ENCODE measurements around the gene NISCH. TPM values are rescaled to one million over a fixed set of nuclear protein-coding genes. Genes with fewer than 3 reads are reported as not detected.

The NISCH gene
- total and polyA plus RNA-seq, 2 donors (not counting 3 experiments of a cell fraction or from before 2014, with no cell fraction given) = 156 to 178 TPM

GRCh38 chr3:52436500-52437149 is 18.8 kb upstream of the NISCH start:
- Histone ChIP-seq H3K79me2 (ENCODE audit: control insufficient read depth, insufficient read depth, low read length) (no peaks in the 10 kb centered on the region), H2AFZ (ENCODE audit: low read depth, low read length) (no peak overlapping the region), H4K20me1 (replicated peaks; ENCODE audit: control insufficient read depth, extremely low read depth, insufficient read depth, low read length) (no peaks in the 10 kb centered on the region), H3K9me3 (replicated peaks; ENCODE audit: control insufficient read depth, insufficient read depth, low read length) (no peaks in the 10 kb centered on the region), H3K9me1 (replicated peaks; ENCODE audit: control insufficient read depth, extremely low read depth, insufficient read depth, low read length) (no peaks in the 10 kb centered on the region), H3K4me1 (ENCODE audit: control insufficient read depth, extremely low read depth, insufficient read depth, low read length) (peaks cover 5% of the 10 kb centered on the region), H3K27ac (ENCODE audit: insufficient read depth, low read depth, low read length) (no peak overlapping the region), H3K9ac (replicated peaks; ENCODE audit: extremely low read depth, insufficient read depth, low read length) (no peak overlapping the region), H3K4me2 (ENCODE audit: insufficient read depth, low read length) (no peak overlapping the region), H3K27me3 (ENCODE audit: control insufficient read depth in 2 of 2, insufficient read depth in 2 of 2, low read length in 2 of 2) (no peaks in the 10 kb centered on the region), H3K36me3 (ENCODE audit: control insufficient read depth in 2 of 2, extremely low read depth in 1 of 2, insufficient read depth in 2 of 2, low read length in 2 of 2) (peaks cover 0 to 20% of the 10 kb centered on the region in 2 experiments), H3K4me3 (replicated peaks in 1 of 3; ENCODE audit: insufficient read depth in 1 of 3, low read depth in 1 of 3, low read length in 3 of 3) (no peak overlapping the region)
- DNase-seq (ENCODE audit: low read depth, low spot score) (no peak), FAIRE-seq (no peak)
- no TSS peak for BruUV-seq (replicated peaks)
- POLR2A ChIA-PET = no interaction called here
- TF ChIP-seq MYC (IDR thresholded peaks at IDR 0.05; ENCODE audit: low read depth, low read length) (no peak), POLR2A (IDR thresholded peaks at IDR 0.05; ENCODE audit: low read depth, low read length) (no peak), JUN (IDR thresholded peaks at IDR 0.05; ENCODE audit: borderline replicate concordance, insufficient read depth, insufficient read length, low read depth) (no peak), GATA2 (IDR thresholded peaks at IDR 0.05; ENCODE audit: insufficient read depth, insufficient read length, low read depth, low read length) (no peak), CTCF (IDR thresholded peaks at IDR 0.05; ENCODE audit: extremely low read depth in 1 of 2, insufficient read depth in 1 of 2, low read depth in 1 of 2, low read length in 2 of 2) (no peak), POLR2AphosphoS5 (IDR thresholded peaks at IDR 0.05; ENCODE audit: insufficient read depth, low read depth, low read length) (no peak), MAX (IDR thresholded peaks at IDR 0.05; ENCODE audit: insufficient read depth, insufficient read length) (no peak), FOS (IDR thresholded peaks at IDR 0.05; ENCODE audit: borderline replicate concordance, insufficient read depth, low read length) (no peak), EZH2 (IDR thresholded peaks at IDR 0.05; ENCODE audit: borderline replicate concordance, low read depth, low read length, severe bottlenecking) (no peak)
- dilution Hi-C loops (cut with MboI; ENCODE audit: extremely low pct_ligation_motif_present, low sequenced_read_pairs) (no loop called here), intact Hi-C loops (cut with micrococcal nuclease) (no loop called here)
- CTCF ChIA-PET = interaction anchor here (1.3 to 4.6 kb wide), 2 partner anchors 10 to 24 kb away, joined by 4 to 24 read pairs; partner anchors contain the start of gene SEMA3G

Measured in endothelial cell of umbilical vein (primary cell).